ENCODE results near the gene ATR.

DNA sequence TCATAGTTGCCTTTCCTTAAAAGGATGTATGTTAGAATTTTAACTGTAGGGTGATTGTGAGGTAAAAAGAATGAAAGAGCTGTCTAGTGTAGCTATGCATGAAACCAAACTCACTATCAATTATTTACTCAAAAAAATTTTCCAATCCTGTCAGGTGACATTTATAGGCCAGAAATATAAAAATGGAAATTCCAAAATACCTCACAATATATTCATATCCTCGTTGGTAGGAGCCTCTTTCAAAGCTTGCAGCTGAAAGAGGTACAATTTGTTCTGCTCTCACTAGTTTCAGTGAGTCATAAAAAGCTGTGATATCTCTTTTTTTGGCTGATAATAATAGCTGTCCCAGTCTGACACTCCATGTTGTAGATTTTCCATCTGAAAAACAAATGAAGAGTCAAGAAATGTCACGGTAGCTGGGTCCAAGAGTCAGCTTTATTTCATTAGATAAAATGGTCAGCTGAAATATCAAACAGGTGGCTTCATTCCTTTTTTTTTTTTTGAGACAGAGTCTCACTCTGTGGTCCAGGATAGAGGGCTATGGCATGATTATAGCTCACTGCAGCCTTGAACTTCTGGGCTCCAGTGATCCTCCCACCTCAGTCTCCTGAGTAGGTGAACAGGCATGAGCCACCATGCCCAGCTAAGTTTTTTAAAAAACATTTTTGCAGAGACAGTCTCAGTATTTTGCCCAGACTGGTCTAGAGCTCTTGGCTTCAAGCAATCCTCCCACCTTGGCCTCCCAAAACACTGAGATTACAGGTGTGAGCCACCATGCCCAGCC is 79.9 kb downstream of the ATR start:
- TF ChIP-seq POLR2A (IDR thresholded peaks at IDR 0.05): no peak
- TF ChIP-seq, protein P1, sequence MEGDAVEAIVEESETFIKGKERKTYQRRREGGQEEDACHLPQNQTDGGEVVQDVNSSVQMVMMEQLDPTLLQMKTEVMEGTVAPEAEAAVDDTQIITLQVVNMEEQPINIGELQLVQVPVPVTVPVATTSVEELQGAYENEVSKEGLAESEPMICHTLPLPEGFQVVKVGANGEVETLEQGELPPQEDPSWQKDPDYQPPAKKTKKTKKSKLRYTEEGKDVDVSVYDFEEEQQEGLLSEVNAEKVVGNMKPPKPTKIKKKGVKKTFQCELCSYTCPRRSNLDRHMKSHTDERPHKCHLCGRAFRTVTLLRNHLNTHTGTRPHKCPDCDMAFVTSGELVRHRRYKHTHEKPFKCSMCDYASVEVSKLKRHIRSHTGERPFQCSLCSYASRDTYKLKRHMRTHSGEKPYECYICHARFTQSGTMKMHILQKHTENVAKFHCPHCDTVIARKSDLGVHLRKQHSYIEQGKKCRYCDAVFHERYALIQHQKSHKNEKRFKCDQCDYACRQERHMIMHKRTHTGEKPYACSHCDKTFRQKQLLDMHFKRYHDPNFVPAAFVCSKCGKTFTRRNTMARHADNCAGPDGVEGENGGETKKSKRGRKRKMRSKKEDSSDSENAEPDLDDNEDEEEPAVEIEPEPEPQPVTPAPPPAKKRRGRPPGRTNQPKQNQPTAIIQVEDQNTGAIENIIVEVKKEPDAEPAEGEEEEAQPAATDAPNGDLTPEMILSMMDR (IDR thresholded peaks at IDR 0.05): no peak
